ENCODE results near the gene ORC6. TPM values are rescaled to one million over a fixed set of nuclear protein-coding genes. Genes with fewer than 3 reads are reported as not detected.

Gene ORC6
- total RNA-seq, 1 experiment from 2014 or later: 68.6 TPM

DNA sequence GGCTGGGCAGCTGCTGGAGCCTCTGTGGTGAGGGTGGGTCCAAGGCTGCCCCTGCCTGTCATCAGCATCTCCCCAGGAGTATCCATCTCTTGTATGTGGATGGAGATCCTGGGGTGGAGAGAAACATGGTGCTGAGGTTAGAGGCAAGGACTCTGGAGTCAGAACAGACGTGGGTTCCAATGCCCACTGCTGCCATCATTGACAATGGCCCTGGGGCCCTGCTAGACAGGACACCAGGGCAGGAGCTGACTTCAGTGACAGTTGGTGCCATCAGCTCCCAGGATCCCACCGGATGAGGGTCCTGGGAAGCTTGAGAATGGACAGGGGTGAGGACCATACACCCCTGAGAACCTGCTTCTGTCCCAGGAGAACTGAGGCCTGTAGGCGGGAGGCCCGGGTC, 43.1 kb downstream of the ORC6 start:
- DNase-seq: no peak
- Histone ChIP-seq H3K4me3 (ENCODE audit: insufficient read depth, low read depth, low read length) (no peak overlapping the region), H3K27me3 (ENCODE audit: control insufficient read depth, insufficient read depth, low read length) (no peaks in the 10 kb centered on the region), H3K36me3 (replicated peaks; ENCODE audit: control insufficient read depth, insufficient read depth, low read length) (no peaks in the 10 kb centered on the region)

DNA sequence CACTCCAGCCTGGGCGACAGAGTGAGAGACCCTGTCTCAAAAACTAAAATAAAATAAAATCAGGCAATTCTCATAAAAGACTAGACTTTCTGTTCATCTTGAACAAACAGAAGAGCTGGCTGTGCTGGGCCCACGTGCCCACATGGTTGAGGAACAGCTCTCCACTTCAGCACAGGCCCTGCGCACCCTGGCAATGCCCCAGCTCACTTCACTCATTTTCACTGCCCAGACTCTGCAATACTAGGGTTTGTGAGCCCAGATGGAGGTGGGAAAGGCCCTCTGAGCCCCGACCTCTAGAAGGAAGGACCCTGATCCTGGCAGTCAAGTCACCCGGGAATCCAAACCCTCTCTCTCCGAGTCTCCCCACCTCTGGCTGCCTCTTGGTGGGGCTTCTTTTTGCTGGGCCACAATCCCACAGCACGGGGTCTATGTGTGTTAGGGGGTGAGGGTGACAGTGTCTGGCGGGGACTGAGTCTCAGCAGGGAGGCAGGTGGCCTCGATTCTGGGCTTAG, 43.9 kb downstream of the ORC6 start:
- no peaks in the 10 kb centered on the region for H3K36me3 ChIP-seq (replicated peaks; ENCODE audit: control insufficient read depth, insufficient read depth, low read length)
- H3K27me3 ChIP-seq (ENCODE audit: control insufficient read depth, insufficient read depth, low read length): no peaks in the 10 kb centered on the region
- no peak overlapping the region for H3K4me3 ChIP-seq (ENCODE audit: insufficient read depth, low read depth, low read length)
- DNase-seq: no peak

DNA sequence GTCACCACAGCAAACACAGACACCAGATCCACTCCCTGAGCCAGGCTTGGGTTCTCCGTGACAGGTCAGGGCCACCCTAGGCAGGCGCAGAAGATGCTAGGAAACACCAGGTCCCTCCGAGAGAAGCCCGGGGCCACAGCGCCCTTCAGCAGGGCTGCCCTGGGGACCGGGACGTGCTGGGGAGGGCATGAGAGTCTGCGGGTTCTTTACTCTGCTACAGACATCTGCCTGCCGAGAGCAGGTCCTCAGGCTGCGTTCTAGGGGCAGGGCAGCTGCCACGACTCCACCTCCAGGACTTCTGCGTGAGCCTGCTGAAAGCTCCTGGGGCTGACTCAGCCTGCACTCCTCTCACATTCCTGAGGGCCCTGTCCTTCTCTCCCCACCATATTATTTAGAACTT, 47.2 kb downstream of the ORC6 start:
- Histone ChIP-seq H3K4me3 (ENCODE audit: insufficient read depth, low read depth, low read length) (no peak overlapping the region), H3K27me3 (ENCODE audit: control insufficient read depth, insufficient read depth, low read length) (no peaks in the 10 kb centered on the region), H3K36me3 (replicated peaks; ENCODE audit: control insufficient read depth, insufficient read depth, low read length) (no peaks in the 10 kb centered on the region)
- DNase-seq: peak; percentile 64

DNA sequence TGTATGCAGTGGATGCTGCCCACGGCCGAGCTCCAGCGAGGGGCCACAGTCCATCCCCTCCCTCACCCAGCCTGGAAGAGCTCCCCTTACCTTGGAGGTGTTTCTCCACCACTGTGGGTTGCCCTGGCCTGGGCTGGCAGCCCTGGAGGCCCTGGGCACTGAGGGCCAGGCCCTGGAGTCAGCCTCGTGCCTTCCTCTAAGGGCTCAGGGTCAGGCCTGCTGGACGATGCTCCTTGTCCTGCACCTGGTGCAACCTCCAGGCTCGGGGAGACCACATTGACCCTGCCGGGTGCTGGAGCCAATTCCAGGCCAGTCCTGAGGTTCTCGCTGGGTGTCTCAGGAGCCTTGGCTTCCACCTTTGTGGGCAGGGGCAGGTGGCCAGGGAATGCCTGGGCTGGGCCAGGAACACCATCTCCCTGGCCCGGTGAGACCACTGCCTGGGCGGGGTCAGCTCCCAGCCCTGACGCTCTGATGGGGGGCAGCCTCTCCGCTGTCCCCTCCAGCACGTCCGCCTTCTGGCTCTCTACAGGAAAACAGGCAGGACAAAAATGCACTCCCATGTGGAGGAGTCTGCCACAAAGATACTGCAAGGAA, 48.3 kb downstream of the ORC6 start:
- Histone ChIP-seq H3K27me3 (ENCODE audit: control insufficient read depth, insufficient read depth, low read length) (no peaks in the 10 kb centered on the region), H3K36me3 (replicated peaks; ENCODE audit: control insufficient read depth, insufficient read depth, low read length) (no peaks in the 10 kb centered on the region), H3K4me3 (ENCODE audit: insufficient read depth, low read depth, low read length) (no peak overlapping the region)
- peak; percentile 35 for DNase-seq

DNA sequence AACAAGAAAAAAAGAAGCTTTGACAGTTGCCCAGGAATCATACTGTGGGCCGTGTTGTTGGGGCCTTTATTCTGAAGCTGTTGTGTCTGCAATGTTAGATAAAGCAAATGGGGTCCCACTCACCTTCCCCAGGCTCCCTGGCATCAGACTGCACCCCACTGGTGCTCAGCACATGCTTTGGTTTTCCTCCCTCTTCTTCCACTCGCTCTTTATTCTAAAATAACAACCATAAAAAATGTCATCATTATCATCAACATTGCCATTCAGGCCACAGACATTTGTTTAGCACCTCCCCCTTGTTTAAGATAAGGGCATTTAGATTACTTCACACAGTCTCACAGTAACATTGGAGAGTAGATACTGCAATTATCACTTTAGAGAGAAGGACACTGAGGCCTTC, 50.5 kb downstream of the ORC6 start:
- H3K36me3 ChIP-seq (replicated peaks; ENCODE audit: control insufficient read depth, insufficient read depth, low read length): no peaks in the 10 kb centered on the region
- H3K27me3 ChIP-seq (ENCODE audit: control insufficient read depth, insufficient read depth, low read length): no peaks in the 10 kb centered on the region
- no peak for DNase-seq
- no peak overlapping the region for H3K4me3 ChIP-seq (ENCODE audit: insufficient read depth, low read depth, low read length)

DNA sequence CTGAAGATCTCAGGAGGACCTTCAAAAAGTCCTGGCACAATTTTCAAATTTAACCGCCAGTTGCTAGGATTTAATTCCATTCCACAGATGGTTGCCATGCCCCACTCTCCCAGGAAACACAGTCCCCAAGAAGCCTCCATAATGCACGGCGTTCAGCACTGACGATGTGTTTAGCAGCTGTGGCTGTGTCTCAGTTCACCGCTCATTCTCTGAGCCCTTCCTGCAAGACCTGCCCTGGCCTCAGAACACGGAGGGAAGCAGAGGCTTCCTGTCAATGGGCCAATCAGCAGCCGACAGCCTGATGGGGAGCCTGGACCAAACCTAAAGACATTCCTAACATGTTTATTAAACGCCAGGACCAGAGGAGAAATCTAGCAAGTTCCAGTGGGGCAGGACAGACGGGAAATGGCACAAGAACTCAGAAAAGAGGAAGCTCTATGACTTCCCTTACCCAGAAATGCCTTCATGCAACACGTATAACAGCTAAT, 53.8 kb downstream of the ORC6 start:
- peak; percentile 64 for DNase-seq
- H3K27me3 ChIP-seq (ENCODE audit: control insufficient read depth, insufficient read depth, low read length): no peaks in the 10 kb centered on the region

DNA sequence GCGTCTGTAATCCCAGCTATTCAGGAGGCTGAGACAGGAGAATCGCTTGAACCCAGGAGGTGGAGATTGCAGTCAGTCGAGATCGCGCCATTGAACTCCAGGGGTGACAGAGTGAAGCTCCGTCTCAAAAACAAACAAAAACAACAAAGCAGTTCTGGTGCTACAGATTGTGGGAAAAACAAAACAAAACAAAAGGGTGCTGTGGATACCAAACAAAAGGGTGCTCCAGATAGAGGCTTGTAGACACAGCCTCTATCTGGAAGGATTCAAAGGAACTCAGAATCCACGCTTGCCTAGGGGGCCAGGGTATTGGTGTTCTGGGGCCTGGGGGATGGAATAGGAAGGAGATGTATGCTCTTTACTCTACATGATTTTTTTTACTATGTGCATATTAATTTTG, 56.2 kb downstream of the ORC6 start:
- no peak for DNase-seq

More for the DNA sequence above, 53.8 kb downstream of the ORC6 start:
- Histone ChIP-seq H3K36me3 (replicated peaks; ENCODE audit: control insufficient read depth, insufficient read depth, low read length) (no peaks in the 10 kb centered on the region), H3K4me3 (ENCODE audit: insufficient read depth, low read depth, low read length) (no peak overlapping the region)

DNA sequence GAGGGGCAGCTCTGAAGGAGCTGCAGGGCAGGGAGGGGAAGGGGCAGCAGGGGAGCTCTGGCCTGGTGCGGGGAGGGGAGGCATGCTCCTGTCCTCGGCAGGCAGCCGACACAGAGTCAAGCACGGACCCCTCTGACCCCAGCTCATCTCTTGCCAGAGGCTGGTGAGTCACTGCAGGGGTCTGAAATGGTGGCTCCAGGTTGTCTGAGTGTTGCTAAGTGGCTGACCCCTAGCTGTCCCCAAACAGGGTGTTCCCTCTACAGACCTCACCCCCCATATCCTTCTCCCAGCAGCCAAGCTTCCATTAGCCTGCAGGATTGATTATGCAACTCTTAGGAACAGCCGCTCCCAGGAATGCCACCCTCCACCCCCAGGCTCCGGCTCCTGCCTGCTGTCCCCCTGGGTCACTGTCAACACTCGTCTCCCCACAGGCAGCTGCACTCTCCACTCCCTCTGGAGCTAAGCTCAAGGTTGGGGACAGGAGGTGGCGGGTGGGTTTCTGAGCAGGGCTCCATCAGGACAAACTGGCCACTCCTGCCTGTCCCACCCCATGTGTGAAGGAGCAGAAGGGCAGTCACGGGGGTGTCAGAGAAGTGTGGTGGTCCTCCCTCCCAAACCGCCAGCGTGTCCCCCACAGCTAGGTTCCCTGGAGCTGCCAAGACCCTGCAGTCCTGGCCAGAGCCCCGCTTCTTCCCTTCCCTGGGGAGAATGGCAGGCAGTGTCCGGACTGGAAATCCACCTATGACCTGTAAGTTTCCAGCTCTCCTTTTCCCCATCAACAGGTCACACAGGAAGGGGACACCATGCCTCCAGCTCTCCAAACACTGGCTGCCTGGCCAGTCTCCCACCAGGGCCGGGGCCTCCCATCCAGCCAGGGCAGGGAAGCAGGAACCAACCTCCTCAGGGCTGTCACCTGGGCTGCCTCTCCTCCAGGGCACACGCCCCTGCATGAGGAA, 57.6 kb downstream of the ORC6 start:
- no peaks in the 10 kb centered on the region for H3K36me3 ChIP-seq (replicated peaks; ENCODE audit: control insufficient read depth, insufficient read depth, low read length)
- DNase-seq: peak; percentile 55
- no peaks in the 10 kb centered on the region for H3K27me3 ChIP-seq (ENCODE audit: control insufficient read depth, insufficient read depth, low read length)
- H3K4me3 ChIP-seq (ENCODE audit: insufficient read depth, low read depth, low read length): no peak overlapping the region

More for the DNA sequence above, 56.2 kb downstream of the ORC6 start:
- no peaks in the 10 kb centered on the region for H3K27me3 ChIP-seq (ENCODE audit: control insufficient read depth, insufficient read depth, low read length)
- no peak overlapping the region for H3K4me3 ChIP-seq (ENCODE audit: insufficient read depth, low read depth, low read length)
- no peaks in the 10 kb centered on the region for H3K36me3 ChIP-seq (replicated peaks; ENCODE audit: control insufficient read depth, insufficient read depth, low read length)

Other genes starting within 250 kb of the ORC6 start
- gene SHCBP1, start 68.3 kb upstream of the ORC6 start, total RNA-seq (2014; rRNA removed; shearing (Covaris generic)): 10.0 and 13.4 TPM in 2 replicates
- gene VPS35, start 481 bp upstream of the ORC6 start, total RNA-seq (2014; rRNA removed; shearing (Covaris generic)): 67.5 and 76.8 TPM in 2 replicates
- gene MYLK3, start 58.7 kb downstream of the ORC6 start, total RNA-seq (2014; rRNA removed; shearing (Covaris generic)): 0.78 and 2.3 TPM in 2 replicates
- gene C16orf87, start 141.5 kb downstream of the ORC6 start, total RNA-seq (2014; rRNA removed; shearing (Covaris generic)): 18.8 and 22.5 TPM in 2 replicates
- 56.8 and 63.2 TPM in 2 replicates for gene GPT2, start 194.7 kb downstream of the ORC6 start, total RNA-seq (2014; rRNA removed; shearing (Covaris generic))

All from H7 (cell line).